ENCODE results near the gene TXNRD1.
A peak's percentile ranks its signal among the peaks of the same experiment; 100 is the strongest.

Gene TXNRD1

DNA sequence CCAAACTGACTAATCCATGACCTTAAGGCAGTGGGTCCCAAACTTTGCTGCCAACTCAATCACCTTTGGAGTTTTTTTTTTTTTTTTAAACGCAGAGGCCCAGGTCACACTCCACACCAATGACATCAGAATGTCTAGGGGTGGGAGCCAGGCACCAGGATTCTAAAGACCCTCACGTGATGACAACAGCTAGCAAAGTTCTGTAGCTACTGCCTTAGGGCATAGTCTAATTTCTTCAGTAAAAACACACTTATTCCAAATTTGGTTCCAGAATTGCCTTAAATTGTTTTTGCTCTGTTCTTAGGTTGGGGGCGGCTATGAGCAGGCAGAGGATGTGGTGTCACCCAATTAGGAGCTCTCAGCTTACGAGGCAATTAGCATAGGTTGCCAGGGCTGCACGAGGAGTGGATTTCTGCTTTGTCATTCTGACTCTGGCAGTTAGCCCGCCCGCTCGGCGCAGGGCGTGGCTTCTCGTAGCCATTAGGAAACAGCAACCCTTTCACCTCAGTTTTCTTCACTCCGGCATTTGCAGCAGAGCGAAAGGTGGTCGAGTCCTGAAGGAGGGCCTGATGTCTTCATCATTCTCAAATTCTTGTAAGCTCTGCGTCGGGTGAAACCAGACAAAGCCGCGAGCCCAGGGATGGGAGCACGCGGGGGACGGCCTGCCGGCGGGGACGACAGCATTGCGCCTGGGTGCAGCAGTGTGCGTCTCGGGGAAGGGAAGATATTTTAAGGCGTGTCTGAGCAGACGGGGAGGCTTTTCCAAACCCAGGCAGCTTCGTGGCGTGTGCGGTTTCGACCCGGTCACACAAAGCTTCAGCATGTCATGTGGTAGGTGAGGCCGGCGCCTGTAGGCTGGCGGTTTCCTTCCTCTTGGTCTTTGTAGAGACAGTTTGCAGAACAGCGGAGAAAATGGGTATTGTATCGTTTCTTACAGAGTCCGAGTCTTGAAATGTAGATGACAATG is 71.2 kb downstream of the TXNRD1 start:
- TF ChIP-seq, protein P1, sequence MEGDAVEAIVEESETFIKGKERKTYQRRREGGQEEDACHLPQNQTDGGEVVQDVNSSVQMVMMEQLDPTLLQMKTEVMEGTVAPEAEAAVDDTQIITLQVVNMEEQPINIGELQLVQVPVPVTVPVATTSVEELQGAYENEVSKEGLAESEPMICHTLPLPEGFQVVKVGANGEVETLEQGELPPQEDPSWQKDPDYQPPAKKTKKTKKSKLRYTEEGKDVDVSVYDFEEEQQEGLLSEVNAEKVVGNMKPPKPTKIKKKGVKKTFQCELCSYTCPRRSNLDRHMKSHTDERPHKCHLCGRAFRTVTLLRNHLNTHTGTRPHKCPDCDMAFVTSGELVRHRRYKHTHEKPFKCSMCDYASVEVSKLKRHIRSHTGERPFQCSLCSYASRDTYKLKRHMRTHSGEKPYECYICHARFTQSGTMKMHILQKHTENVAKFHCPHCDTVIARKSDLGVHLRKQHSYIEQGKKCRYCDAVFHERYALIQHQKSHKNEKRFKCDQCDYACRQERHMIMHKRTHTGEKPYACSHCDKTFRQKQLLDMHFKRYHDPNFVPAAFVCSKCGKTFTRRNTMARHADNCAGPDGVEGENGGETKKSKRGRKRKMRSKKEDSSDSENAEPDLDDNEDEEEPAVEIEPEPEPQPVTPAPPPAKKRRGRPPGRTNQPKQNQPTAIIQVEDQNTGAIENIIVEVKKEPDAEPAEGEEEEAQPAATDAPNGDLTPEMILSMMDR (IDR thresholded peaks at IDR 0.05; ENCODE audit: low read depth, low read length, missing control alignments), result no peak
- peak overlapping the region; percentile 63 for H3K4me3 ChIP-seq (ENCODE audit: low read depth, low read length)
- DNase-seq (ENCODE audit: low read depth), result peak; percentile 96

DNA sequence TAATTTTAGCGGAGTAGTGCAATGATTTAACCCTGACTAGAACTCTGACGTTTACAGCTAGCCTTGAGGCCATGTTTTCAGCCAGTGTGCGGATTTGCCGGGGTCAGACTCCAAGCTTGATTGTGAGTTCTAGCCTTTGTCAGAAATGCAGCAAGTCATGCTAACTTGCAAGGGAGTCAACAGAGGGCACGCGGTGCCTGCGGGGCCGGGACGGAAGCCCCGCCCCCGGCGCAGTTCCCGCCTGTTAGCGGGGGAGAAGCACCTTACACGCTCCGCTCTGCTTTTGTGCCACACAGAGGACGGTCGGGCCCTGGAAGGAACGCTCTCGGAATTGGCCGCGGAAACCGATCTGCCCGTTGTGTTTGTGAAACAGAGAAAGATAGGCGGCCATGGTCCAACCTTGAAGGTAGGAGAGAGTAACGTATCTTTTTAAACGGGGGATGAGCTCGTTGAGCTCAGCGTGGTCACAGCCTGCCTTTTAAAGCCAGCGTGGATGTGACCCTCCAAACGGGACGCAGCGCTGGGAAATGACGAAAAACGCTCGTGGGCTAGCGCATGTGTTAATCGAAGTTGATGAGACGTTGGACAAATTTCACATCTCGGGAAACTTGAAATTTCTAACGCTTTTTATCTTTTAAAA is 73.2 kb downstream of the TXNRD1 start:
- DNase-seq (ENCODE audit: low read depth), result peak; percentile 75
- TF ChIP-seq, protein P1 (IDR thresholded peaks at IDR 0.05; ENCODE audit: low read depth, low read length, missing control alignments), result no peak

DNA sequence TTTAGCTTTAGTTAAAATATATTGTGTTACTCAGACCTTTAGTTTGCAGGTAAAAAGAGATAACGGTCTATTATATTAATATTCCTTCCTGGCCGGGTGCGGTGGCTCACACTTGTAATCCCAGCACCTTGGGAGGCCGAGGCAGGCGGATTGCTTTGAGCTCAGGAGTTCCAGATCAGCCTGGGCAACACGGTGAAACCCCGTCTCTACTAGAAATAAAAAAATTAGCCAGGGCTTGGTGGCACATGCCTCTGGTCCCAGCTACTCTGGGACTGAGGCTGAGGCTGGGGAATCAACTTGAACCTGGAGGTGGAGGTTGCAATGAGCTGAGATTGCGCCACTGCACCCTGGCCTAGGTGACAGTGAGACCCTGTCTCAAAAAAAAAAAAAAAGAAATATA is 74.7 kb downstream of the TXNRD1 start:
- H3K4me3 ChIP-seq (ENCODE audit: low read depth, low read length), result no peak overlapping the region
- TF ChIP-seq, protein P1 (IDR thresholded peaks at IDR 0.05; ENCODE audit: low read depth, low read length, missing control alignments), result no peak
- DNase-seq (ENCODE audit: low read depth), result no peak

More for the DNA sequence above, 73.2 kb downstream of the TXNRD1 start:
- peak overlapping the region; percentile 63 for H3K4me3 ChIP-seq (ENCODE audit: low read depth, low read length)

DNA sequence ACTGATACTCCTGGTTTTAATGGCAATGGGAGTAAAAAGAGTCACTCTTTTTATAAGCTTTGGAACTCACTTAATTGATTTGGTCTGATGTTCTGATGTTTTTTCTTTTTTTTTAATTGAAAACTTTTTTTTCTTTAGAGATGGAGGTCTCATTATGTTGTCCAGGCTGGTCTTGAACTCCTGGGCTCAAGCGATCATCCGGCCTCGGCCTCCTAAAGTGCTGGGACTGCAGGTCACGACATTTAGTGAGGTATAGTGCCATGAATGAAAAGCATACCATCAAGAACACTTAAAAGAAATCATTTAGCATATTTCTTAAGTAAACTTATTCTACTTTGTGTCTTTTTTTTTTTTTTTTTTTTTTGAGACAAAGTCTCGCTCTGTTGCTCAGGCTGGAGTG is 75.3 kb downstream of the TXNRD1 start:
- no peak for DNase-seq (ENCODE audit: low read depth)
- no peak overlapping the region for H3K4me3 ChIP-seq (ENCODE audit: low read depth, low read length)
- TF ChIP-seq, protein P1 (IDR thresholded peaks at IDR 0.05; ENCODE audit: low read depth, low read length, missing control alignments), result no peak

DNA sequence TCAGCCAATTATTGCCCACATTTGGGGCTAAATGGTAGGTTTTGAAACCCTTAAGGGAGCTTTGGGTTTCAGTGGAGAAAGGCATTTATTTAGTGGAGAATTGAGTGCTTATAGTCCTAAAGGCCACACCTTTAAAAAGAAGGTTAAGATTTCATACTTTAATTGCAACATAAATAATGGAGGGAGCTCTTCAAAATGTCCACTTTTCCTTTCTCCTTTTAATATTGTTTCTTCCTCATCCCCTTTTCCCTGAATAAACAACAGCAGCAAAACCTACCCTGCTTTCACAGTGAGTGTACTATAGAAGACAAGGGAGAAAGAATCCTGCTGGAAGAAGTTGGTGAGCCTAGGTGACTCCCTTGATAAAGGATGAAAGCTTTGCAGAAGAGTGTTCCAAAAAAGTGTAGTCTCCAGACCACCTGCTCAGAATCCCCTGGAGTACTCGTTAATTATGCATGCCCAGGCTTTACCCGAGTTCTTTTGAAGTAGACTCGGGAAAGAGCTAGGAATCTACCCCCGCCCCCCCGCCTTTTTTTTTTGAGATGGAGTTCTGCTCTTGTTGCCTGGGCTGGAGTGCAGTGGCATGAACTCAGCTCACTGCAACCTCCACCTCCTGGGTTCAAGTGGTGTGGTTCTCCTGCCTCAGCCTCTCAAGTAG is 76.4 kb downstream of the TXNRD1 start:
- TF ChIP-seq, protein P1 (IDR thresholded peaks at IDR 0.05; ENCODE audit: low read depth, low read length, missing control alignments), result no peak
- DNase-seq (ENCODE audit: low read depth), result no peak
- no peak overlapping the region for H3K4me3 ChIP-seq (ENCODE audit: low read depth, low read length)

DNA sequence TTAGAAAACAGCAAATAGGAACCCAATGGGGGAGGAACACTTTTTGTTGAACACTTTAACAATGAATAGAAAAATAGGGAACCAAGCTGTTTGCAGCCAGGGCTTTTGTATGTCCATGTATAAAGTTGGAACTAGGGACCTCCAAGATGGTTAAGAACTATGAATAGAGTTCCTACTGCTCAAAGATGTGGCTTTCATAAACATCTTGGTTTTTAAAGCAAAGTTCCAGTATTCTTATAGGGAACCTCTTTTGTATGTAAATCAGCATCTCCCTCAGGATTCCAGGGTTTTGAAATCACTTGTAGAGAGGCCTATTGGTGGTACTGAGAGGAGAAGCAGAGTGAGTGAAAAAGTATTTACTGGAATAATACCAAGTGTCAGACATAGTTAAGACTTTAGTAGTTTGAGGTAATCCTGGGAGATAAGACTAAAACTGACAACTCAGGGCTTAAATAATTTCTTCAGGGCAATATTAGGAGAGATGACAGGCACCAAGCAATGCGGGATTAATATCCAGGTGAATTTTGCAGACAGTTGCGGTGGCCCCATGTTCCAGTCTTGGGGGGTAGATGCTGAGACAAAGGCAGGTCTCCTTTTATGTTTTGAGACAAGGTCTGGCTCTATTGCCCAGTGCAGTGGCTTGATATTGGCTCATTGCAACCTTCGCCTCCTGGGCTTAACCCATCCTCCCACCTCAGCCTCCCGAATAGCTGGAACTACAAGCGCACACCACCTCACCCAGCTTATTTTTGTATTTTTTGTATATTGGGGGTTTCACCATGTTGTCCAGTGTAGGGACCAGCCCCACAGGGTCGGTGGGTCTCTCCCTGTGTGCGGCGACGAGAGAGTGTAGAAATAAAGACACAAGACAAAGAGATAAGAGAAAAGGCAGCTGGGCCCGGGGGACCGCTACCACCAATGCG is 77.6 kb downstream of the TXNRD1 start:
- H3K4me3 ChIP-seq (ENCODE audit: low read depth, low read length), result no peak overlapping the region
- no peak for DNase-seq (ENCODE audit: low read depth)
- TF ChIP-seq, protein P1 (IDR thresholded peaks at IDR 0.05; ENCODE audit: low read depth, low read length, missing control alignments), result no peak
